GM23338 (cell line): ENCODE data around the gene ERI2. TPM values are rescaled to one million over a fixed set of nuclear protein-coding genes. Genes with fewer than 3 reads are reported as not detected.

Experiments used
- ATAC-seq: fragments of 200-7000 bp; cut with Tn5 transposase; 3 replicates; pipeline ENCODE4 v1.9.1; 2020
- DNase-seq: peaks from one replicate; pipeline ENCODE4 v3.0.0-alpha.2; 2015; ENCODE audit warnings: low spot score
- H2AFZ ChIP-seq: fragments of 200-600 bp; sonication (generic); 2 replicates; pipeline ENCODE4 v1.8.0; 2016; ENCODE audit warnings: antibody characterized with exemption, mild to moderate bottlenecking, moderate library complexity
- H3F3A ChIP-seq: fragments of 200-600 bp; sonication (generic); replicated peaks from 2 replicates; pipeline ENCODE4 v1.8.0; 2017; ENCODE audit warnings: antibody characterized with exemption, mixed run types, low read depth
- H3K27ac ChIP-seq: fragments of 200-600 bp; sonication (generic); 2 replicates; pipeline ENCODE4 v1.6.1; 2016; ENCODE audit warnings: low read depth
- H3K27me3 ChIP-seq: fragments of 200-600 bp; sonication (generic); 2 replicates; pipeline ENCODE4 v1.8.0; 2016; ENCODE audit warnings: mild to moderate bottlenecking, mixed run types, moderate library complexity; ENCODE audit not compliant: insufficient read depth
- H3K36me3 ChIP-seq: fragments of 200-600 bp; sonication (generic); 2 replicates; pipeline ENCODE4 v1.8.0; 2016; ENCODE audit warnings: mild to moderate bottlenecking; ENCODE audit not compliant: insufficient read depth
- H3K4me1 ChIP-seq: fragments of 200-600 bp; sonication (generic); 2 replicates; pipeline ENCODE4 v1.8.0; 2016; ENCODE audit warnings: mild to moderate bottlenecking, moderate library complexity; ENCODE audit not compliant: insufficient read depth
- H3K4me2 ChIP-seq: fragments of 200-600 bp; sonication (generic); 2 replicates; pipeline ENCODE4 v1.7.1; 2017; ENCODE audit warnings: mixed run types
- H3K4me3 ChIP-seq: fragments of 200-600 bp; sonication (generic); 2 replicates; pipeline ENCODE4 v1.6.1; 2016; ENCODE audit warnings: mixed run types
- H3K79me2 ChIP-seq: fragments of 200-600 bp; sonication (generic); replicated peaks from 2 replicates; pipeline ENCODE4 v1.8.0; 2017; ENCODE audit warnings: mild to moderate bottlenecking; ENCODE audit not compliant: insufficient read depth
- H3K9me2 ChIP-seq: fragments of 200-600 bp; sonication (generic); 2 replicates; pipeline ENCODE4 v1.8.0; 2017; ENCODE audit not compliant: insufficient read depth
- H4K20me1 ChIP-seq: fragments of 200-600 bp; sonication (generic); replicated peaks from 2 replicates; pipeline ENCODE4 v1.8.0; 2017; ENCODE audit warnings: mild to moderate bottlenecking; ENCODE audit not compliant: insufficient read depth
- H3K27ac Mint-ChIP-seq: 2 replicates; pipeline ENCODE4 v1.8.0; 2020; ENCODE audit warnings: inconsistent platforms, mild to moderate bottlenecking, moderate library complexity, mixed read lengths
- H3K27me3 Mint-ChIP-seq: 3 replicates; pipeline ENCODE4 v1.8.0; 2022; ENCODE audit warnings: low read depth, mild to moderate bottlenecking, moderate library complexity, mixed read lengths, inconsistent platforms; ENCODE audit not compliant: insufficient read depth, poor library complexity
- H3K36me3 Mint-ChIP-seq: 3 replicates; pipeline ENCODE4 v1.8.0; 2021; ENCODE audit warnings: low read depth, mild to moderate bottlenecking, inconsistent platforms, moderate library complexity, mixed read lengths
- H3K4me1 Mint-ChIP-seq: 3 replicates; pipeline ENCODE4 v1.8.0; 2020; ENCODE audit warnings: mild to moderate bottlenecking, inconsistent platforms, mixed read lengths
- H3K4me3 Mint-ChIP-seq: 3 replicates; pipeline ENCODE4 v1.8.0; 2021; ENCODE audit warnings: moderate library complexity, mild to moderate bottlenecking, inconsistent platforms, mixed read lengths
- H3K9me3 Mint-ChIP-seq: 3 replicates; pipeline ENCODE4 v1.8.0; 2020; ENCODE audit warnings: moderate library complexity, mild to moderate bottlenecking, inconsistent platforms, mixed read lengths
- NANOG ChIP-seq: IDR thresholded peaks from 2 replicates; pipeline ENCODE4 v1.6.1; 2016; ENCODE audit warnings: antibody characterized with exemption, borderline replicate concordance
- ZNF331 ChIP-seq: fragments of 250-450 bp; sonication (Bioruptor Pico); IDR thresholded peaks from 2 replicates; pipeline ENCODE4 v1.5.0; 2020; ENCODE audit warnings: low read depth, mild to moderate bottlenecking, moderate library complexity
- polyA plus RNA-seq: library from polyadenylated mRNA; unstranded; fragments of >200 nt; fragmentation: Nextera tagmentation; extraction: Ambion mirVana; gene quantifications from 2 replicates; pipeline ENCODE4 v1.2.1, GENCODE V29; 2016
- total RNA-seq: library from RNA; depleted of rRNA; stranded (reverse); fragments of >200 nt; shearing (Covaris generic); gene quantifications from 2 replicates; pipeline ENCODE4 v1.2.3, GENCODE V29; 2014
- TF ChIP-seq, protein P1 (sequence below): IDR thresholded peaks from 2 replicates; pipeline ENCODE4 v1.6.1; 2016; ENCODE audit warnings: antibody characterized with exemption
- TF ChIP-seq, protein P2 (sequence below): IDR thresholded peaks from one replicate; pipeline ENCODE4 v1.6.1; 2018; ENCODE audit warnings: antibody characterized with exemption; ENCODE audit not compliant: unreplicated experiment
- TF ChIP-seq, protein P3 (sequence below), 2 experiments: fragments of 200-600 bp in 1 of 2; sonication (generic) in 1 of 2; conservative IDR thresholded peaks; 2 replicates each; pipeline versions ENCODE4 v1.5.1 to v1.6.1; 2016 to 2017; ENCODE audit warnings: antibody characterized with exemption in 2 of 2, low read depth in 2 of 2, mild to moderate bottlenecking in 2 of 2, moderate library complexity in 1 of 2

ERI2 gene
- total and polyA plus RNA-seq, 2 experiments from 2014 or later, result 7.2 to 19.5 TPM

DNA sequence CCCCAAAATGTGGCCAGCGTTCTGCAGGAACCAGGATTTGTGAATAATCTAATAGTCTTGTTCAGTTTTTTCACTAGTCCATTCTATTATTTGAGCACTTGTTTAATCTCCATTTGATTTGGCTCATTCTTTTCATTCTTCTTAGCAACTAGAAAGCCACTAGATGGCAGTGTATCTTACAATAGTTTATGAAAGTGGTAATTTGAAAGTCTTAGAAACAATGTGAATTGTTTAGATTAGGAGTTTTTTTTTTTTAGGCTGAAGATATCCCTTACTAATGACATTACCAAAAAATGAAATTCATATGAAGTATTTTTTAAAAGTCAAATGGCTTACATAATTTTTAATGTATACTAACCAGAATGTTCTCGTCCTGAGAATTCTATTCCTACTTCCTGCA is 6.7 kb downstream of the ERI2 start:
- H3K36me3 Mint-ChIP-seq, result peaks cover 11% of the 10 kb centered on the region; the same call in 1 of the 3 replicates

DNA sequence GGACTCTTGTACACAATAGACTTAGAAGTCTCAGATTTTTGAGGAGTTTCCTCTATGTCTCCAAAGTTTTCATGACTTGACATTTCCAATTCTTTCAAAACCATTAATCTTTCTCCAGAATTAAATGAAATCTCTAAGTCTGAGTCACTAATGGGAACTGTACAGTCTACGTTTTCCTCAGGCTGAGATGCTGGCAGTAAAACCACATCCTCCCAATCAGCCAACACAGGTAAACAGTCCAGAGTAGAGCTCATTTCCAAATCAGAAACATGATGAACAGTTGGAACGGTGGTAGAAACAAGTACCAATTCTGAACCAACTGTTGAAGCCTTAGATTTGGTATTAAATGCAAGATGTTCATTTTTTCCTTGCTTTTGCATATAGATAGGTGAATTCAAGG is 7.9 kb downstream of the ERI2 start:
- Histone ChIP-seq H3F3A (no peaks in the 10 kb centered on the region), H3K4me1 (no peaks in the 10 kb centered on the region), H3K27ac (no peak overlapping the region), H4K20me1 (no peaks in the 10 kb centered on the region), H3K4me2 (no peak overlapping the region), H3K9me2 (no peaks in the 10 kb centered on the region), H3K4me3 (no peak overlapping the region), H3K27me3 (no peaks in the 10 kb centered on the region), H2AFZ (no peak overlapping the region), H3K79me2 (no peaks in the 10 kb centered on the region), H3K36me3 (no peaks in the 10 kb centered on the region)
- Mint-ChIP-seq H3K4me1 (no peaks in the 10 kb centered on the region), H3K27ac (no peak overlapping the region), H3K36me3 (peaks cover 11% of the 10 kb centered on the region; the same call in 1 of the 3 replicates), H3K27me3 (no peaks in the 10 kb centered on the region), H3K4me3 (no peak overlapping the region), H3K9me3 (no peaks in the 10 kb centered on the region)
- no peak for ATAC-seq
- no peak for DNase-seq
- TF ChIP-seq, protein P1, sequence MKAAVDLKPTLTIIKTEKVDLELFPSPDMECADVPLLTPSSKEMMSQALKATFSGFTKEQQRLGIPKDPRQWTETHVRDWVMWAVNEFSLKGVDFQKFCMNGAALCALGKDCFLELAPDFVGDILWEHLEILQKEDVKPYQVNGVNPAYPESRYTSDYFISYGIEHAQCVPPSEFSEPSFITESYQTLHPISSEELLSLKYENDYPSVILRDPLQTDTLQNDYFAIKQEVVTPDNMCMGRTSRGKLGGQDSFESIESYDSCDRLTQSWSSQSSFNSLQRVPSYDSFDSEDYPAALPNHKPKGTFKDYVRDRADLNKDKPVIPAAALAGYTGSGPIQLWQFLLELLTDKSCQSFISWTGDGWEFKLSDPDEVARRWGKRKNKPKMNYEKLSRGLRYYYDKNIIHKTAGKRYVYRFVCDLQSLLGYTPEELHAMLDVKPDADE, result no peak
- TF ChIP-seq NANOG, result no peak

More for the DNA sequence above, 6.7 kb downstream of the ERI2 start:
- Histone ChIP-seq H4K20me1 (no peaks in the 10 kb centered on the region), H3K4me3 (no peak overlapping the region), H3K4me1 (no peaks in the 10 kb centered on the region), H3K9me2 (no peaks in the 10 kb centered on the region), H3K36me3 (no peaks in the 10 kb centered on the region), H3K79me2 (no peaks in the 10 kb centered on the region), H2AFZ (no peak overlapping the region), H3K27ac (no peak overlapping the region), H3F3A (no peaks in the 10 kb centered on the region), H3K27me3 (no peaks in the 10 kb centered on the region), H3K4me2 (no peak overlapping the region)
- peak; percentile 53 for DNase-seq
- H3K4me1 Mint-ChIP-seq, result no peaks in the 10 kb centered on the region
- H3K4me3 Mint-ChIP-seq, result no peak overlapping the region
- TF ChIP-seq, protein P2, sequence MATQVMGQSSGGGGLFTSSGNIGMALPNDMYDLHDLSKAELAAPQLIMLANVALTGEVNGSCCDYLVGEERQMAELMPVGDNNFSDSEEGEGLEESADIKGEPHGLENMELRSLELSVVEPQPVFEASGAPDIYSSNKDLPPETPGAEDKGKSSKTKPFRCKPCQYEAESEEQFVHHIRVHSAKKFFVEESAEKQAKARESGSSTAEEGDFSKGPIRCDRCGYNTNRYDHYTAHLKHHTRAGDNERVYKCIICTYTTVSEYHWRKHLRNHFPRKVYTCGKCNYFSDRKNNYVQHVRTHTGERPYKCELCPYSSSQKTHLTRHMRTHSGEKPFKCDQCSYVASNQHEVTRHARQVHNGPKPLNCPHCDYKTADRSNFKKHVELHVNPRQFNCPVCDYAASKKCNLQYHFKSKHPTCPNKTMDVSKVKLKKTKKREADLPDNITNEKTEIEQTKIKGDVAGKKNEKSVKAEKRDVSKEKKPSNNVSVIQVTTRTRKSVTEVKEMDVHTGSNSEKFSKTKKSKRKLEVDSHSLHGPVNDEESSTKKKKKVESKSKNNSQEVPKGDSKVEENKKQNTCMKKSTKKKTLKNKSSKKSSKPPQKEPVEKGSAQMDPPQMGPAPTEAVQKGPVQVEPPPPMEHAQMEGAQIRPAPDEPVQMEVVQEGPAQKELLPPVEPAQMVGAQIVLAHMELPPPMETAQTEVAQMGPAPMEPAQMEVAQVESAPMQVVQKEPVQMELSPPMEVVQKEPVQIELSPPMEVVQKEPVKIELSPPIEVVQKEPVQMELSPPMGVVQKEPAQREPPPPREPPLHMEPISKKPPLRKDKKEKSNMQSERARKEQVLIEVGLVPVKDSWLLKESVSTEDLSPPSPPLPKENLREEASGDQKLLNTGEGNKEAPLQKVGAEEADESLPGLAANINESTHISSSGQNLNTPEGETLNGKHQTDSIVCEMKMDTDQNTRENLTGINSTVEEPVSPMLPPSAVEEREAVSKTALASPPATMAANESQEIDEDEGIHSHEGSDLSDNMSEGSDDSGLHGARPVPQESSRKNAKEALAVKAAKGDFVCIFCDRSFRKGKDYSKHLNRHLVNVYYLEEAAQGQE, result no peak
- TF ChIP-seq ZNF331 (CRISPR knock-in tag), result no peak
- TF ChIP-seq, protein P1, result no peak
- TF ChIP-seq, protein P3, sequence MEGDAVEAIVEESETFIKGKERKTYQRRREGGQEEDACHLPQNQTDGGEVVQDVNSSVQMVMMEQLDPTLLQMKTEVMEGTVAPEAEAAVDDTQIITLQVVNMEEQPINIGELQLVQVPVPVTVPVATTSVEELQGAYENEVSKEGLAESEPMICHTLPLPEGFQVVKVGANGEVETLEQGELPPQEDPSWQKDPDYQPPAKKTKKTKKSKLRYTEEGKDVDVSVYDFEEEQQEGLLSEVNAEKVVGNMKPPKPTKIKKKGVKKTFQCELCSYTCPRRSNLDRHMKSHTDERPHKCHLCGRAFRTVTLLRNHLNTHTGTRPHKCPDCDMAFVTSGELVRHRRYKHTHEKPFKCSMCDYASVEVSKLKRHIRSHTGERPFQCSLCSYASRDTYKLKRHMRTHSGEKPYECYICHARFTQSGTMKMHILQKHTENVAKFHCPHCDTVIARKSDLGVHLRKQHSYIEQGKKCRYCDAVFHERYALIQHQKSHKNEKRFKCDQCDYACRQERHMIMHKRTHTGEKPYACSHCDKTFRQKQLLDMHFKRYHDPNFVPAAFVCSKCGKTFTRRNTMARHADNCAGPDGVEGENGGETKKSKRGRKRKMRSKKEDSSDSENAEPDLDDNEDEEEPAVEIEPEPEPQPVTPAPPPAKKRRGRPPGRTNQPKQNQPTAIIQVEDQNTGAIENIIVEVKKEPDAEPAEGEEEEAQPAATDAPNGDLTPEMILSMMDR (conservative IDR thresholded peaks at IDR 0.05; ENCODE audit: low read depth in 2 of 2), result peak in 1 of 2 experiments; percentile 73; a peak in 3 of 4 replicates
- ATAC-seq, result no peak
- no peak overlapping the region for H3K27ac Mint-ChIP-seq
- no peaks in the 10 kb centered on the region for H3K9me3 Mint-ChIP-seq
- no peaks in the 10 kb centered on the region for H3K27me3 Mint-ChIP-seq
